Tibial nerve (tissue), 4 donors: ENCODE results near the gene EYA2. TPM values are rescaled to one million over a fixed set of nuclear protein-coding genes. Genes with fewer than 3 reads are reported as not detected.

ENCODE experiments used
- DNase-seq, 2 donors: peaks; one replicate each; pipeline ENCODE4 v3.0.0-alpha.2; 2019; ENCODE audit warnings: low spot score in 2 of 2
- H3K27ac ChIP-seq, 4 donors: fragments of 200-600 bp; sonication (generic) in 3 of 4; one replicate each; pipeline ENCODE4 v1.5.1; 2017 to 2019; ENCODE audit warnings: mild to moderate bottlenecking in 1 of 4
- H3K27me3 ChIP-seq, 2 donors: fragments of 200-600 bp; sonication (generic) in 1 of 2; one replicate each; pipeline versions ENCODE4 v1.5.1 to v1.6.0; 2017 to 2019
- H3K36me3 ChIP-seq, 3 donors: fragments of 200-600 bp; sonication (generic); one replicate each; pipeline ENCODE4 v1.5.1; 2018 to 2019
- H3K4me1 ChIP-seq, 4 donors: fragments of 200-600 bp; sonication (generic) in 3 of 4; one replicate each; pipeline ENCODE4 v1.5.1; 2017 to 2019
- H3K4me3 ChIP-seq, 4 donors: fragments of 200-600 bp; sonication (generic) in 3 of 4; one replicate each; pipeline ENCODE4 v1.5.1; 2017 to 2019; ENCODE audit warnings: mild to moderate bottlenecking in 1 of 4, moderate library complexity in 1 of 4
- H3K9me3 ChIP-seq, 4 donors: fragments of 200-600 bp; sonication (generic) in 3 of 4; one replicate each; pipeline ENCODE4 v1.5.1; 2017 to 2019
- EP300 ChIP-seq, 2 donors: sonication (generic); formaldehyde crosslinking; IDR thresholded peaks; one replicate each; pipeline ENCODE4 v1.6.1; 2017; ENCODE audit warnings: antibody characterized with exemption in 2 of 2, mild to moderate bottlenecking in 1 of 2
- POLR2A ChIP-seq, 2 donors: fragments of 450-650 bp; IDR thresholded peaks; one replicate each; pipeline ENCODE4 v1.6.1; 2017; ENCODE audit warnings: antibody characterized with exemption in 2 of 2, mild to moderate bottlenecking in 2 of 2, moderate library complexity in 2 of 2
- WGBS, 2 donors: methylation state at CpG; one replicate each; pipeline ENCODE4 v1.1.5; 2018; 5-methylcytosine and 5-hydroxymethylcytosine counted together
- total RNA-seq, 4 donors: library from RNA; depleted of rRNA; stranded (reverse); fragments of >200 nt; gene quantifications; one replicate each; pipeline ENCODE4 v1.1.0, GENCODE V29; 2016
- TF ChIP-seq, protein P1 (sequence below), 5 experiments: fragments of 200-600 bp in 3 of 5; fragments of 450-650 bp in 2 of 5; sonication (generic) in 3 of 5; IDR thresholded peaks; one replicate each; pipeline ENCODE4 v1.5.1; 2016 to 2019; ENCODE audit warnings: antibody characterized with exemption in 5 of 5, mild to moderate bottlenecking in 3 of 5, moderate library complexity in 2 of 5

EYA2 gene
- total RNA-seq, 4 donors from 2014 or later = 13.8 to 25.5 (median 20.2) TPM

DNA sequence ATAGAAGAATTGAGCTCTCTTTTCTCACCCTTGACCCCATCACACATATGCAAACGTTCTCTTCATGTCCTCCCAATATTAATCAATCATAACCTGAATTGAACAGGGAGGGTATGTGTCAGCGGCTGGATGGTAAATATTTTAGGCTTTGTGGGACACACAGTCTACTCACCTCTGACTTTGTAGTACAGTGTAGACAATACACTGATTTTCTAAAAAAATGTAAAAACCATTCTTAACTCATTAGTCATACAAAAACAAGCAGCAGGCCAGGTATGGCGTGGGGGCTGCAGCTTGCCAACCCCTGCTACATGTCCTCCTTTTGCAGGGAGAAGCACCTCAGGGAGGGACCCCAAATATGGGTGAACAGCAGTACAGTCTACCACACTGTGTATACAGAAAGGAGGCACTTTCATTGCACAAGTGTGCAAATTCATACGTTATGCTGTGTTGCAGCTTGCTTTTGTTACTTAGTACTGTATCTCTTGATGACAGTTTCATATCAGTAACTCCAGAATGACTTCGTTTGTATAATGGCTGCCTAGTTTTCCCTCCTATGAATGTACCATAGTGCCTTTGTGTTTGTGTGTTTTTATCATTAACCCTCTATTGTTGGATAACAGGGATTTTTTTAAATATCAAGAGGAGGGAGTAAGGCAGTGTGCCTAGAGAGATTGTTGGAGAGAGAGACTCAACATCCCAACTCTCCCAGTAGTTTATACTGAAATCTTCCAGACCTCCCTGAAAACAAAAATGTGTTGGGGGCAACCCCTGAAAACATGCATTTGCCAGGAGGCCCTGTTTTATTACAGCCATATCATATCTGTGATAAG lies 247.5 kb downstream of the EYA2 start:
- Histone ChIP-seq H3K27me3 (no peaks in the 10 kb centered on the region), H3K4me1 (peaks cover 0 to 13% (median 3%) of the 10 kb centered on the region in 4 donors), H3K4me3 (no peak overlapping the region), H3K27ac (peak overlapping the region in 2 of 4 donors; percentile 51 to 68), H3K9me3 (peaks cover 0 to 5% (median 0%) of the 10 kb centered on the region in 4 donors), H3K36me3 (peaks cover 0 to 4% (median 0%) of the 10 kb centered on the region in 3 donors)
- DNase-seq = no peak
- TF ChIP-seq, protein P1, sequence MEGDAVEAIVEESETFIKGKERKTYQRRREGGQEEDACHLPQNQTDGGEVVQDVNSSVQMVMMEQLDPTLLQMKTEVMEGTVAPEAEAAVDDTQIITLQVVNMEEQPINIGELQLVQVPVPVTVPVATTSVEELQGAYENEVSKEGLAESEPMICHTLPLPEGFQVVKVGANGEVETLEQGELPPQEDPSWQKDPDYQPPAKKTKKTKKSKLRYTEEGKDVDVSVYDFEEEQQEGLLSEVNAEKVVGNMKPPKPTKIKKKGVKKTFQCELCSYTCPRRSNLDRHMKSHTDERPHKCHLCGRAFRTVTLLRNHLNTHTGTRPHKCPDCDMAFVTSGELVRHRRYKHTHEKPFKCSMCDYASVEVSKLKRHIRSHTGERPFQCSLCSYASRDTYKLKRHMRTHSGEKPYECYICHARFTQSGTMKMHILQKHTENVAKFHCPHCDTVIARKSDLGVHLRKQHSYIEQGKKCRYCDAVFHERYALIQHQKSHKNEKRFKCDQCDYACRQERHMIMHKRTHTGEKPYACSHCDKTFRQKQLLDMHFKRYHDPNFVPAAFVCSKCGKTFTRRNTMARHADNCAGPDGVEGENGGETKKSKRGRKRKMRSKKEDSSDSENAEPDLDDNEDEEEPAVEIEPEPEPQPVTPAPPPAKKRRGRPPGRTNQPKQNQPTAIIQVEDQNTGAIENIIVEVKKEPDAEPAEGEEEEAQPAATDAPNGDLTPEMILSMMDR (IDR thresholded peaks at IDR 0.05) = no peak
- no peak for TF ChIP-seq EP300 (IDR thresholded peaks at IDR 0.05)
- 71 to 72% methylated on average over 5 of the region's 5 CpGs for WGBS, 2 donors

DNA sequence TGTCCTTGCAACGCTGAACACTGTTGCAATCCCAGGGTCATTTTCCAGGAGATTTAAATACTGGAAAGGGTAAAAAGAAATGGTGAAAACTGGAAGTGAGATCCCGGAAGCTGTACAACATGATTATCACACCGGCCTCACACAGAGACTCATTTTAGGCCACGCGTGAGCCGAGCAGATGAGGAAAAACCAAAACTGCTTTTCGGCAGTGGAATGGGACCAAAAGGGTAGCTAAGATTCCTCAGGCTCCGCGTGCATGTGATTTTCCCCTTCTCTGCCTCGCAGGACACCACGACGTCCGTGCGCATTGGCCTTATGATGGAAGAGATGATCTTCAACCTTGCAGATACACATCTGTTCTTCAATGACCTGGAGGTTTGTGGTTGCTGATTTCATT lies 248.1 kb downstream of the EYA2 start:
- TF ChIP-seq POLR2A (IDR thresholded peaks at IDR 0.05) (no peak), EP300 (IDR thresholded peaks at IDR 0.05) (no peak)
- TF ChIP-seq, protein P1 (IDR thresholded peaks at IDR 0.05) = no peak
- Histone ChIP-seq H3K4me3 (no peak overlapping the region), H3K36me3 (peaks cover 0 to 4% (median 0%) of the 10 kb centered on the region in 3 donors), H3K4me1 (peaks cover 0 to 11% (median 0%) of the 10 kb centered on the region in 4 donors), H3K27me3 (no peaks in the 10 kb centered on the region), H3K9me3 (peaks cover 0 to 5% (median 0%) of the 10 kb centered on the region in 4 donors), H3K27ac (peak overlapping the region in 2 of 4 donors; percentile 51 to 68)
- WGBS, 2 donors = 72 to 78% methylated on average over 14 of the region's 14 CpGs
- no peak for DNase-seq

DNA sequence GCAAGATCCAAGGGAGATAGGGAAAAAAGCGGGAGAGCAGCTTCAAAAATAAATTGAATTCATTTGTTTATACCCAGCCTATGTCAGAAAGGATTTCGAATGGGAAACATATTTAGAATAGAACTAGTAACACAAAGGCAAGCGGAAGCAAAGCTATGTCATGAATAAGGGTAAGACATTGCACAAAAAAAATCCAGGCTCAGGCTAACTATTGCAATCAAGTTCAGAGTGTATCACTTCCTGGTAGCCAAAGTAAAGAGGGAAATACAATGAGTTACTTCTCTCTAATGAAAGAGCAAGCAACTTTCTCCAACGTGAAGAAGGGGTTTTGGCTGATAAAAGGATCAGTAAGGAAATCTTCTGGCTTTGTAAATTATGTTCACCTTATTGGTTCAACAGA lies 249.0 kb downstream of the EYA2 start:
- Histone ChIP-seq H3K36me3 (peaks cover 0 to 4% (median 0%) of the 10 kb centered on the region in 3 donors), H3K4me1 (peaks cover 0 to 11% (median 0%) of the 10 kb centered on the region in 4 donors), H3K27ac (peak overlapping the region in 2 of 4 donors; percentile 51 to 68), H3K4me3 (no peak overlapping the region), H3K27me3 (no peaks in the 10 kb centered on the region), H3K9me3 (peaks cover 0 to 5% (median 0%) of the 10 kb centered on the region in 4 donors)
- WGBS, 2 donors = 68 to 74% methylated on average over 4 of the region's 4 CpGs
- DNase-seq = no peak
- TF ChIP-seq EP300 (IDR thresholded peaks at IDR 0.05) (no peak), POLR2A (IDR thresholded peaks at IDR 0.05) (no peak)
- TF ChIP-seq, protein P1 (IDR thresholded peaks at IDR 0.05) = no peak

DNA sequence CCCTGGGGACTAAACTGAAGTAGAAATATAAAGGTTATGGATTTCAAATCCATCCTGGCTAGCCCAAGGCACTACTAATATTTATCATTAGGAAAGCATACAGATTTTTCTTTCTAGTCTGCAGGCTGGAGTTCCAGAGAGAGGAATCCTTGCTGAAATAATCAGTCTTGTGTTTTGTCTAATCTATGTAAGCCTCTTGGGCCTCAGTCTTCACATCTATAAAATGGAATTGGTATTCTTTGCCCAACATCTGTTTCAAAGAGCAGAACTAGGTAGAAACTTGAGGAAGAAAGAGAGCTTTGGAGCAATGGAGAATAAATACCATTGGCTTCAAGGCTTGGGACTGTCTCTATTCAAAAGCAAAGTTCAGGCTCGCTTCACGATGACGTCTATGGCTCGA lies 249.8 kb downstream of the EYA2 start:
- Histone ChIP-seq H3K4me3 (no peak overlapping the region), H3K36me3 (peaks cover 0 to 4% (median 0%) of the 10 kb centered on the region in 3 donors), H3K27ac (peak overlapping the region in 2 of 4 donors; percentile 30 to 68), H3K9me3 (peaks cover 0 to 5% (median 0%) of the 10 kb centered on the region in 4 donors), H3K27me3 (no peaks in the 10 kb centered on the region), H3K4me1 (peaks cover 0 to 11% (median 0%) of the 10 kb centered on the region in 4 donors)
- 79 to 81% methylated on average over 4 of the region's 4 CpGs for WGBS, 2 donors
- TF ChIP-seq EP300 (IDR thresholded peaks at IDR 0.05) = no peak
- TF ChIP-seq, protein P1 (IDR thresholded peaks at IDR 0.05) = no peak
- no peak for TF ChIP-seq POLR2A (IDR thresholded peaks at IDR 0.05)
- no peak for DNase-seq

DNA sequence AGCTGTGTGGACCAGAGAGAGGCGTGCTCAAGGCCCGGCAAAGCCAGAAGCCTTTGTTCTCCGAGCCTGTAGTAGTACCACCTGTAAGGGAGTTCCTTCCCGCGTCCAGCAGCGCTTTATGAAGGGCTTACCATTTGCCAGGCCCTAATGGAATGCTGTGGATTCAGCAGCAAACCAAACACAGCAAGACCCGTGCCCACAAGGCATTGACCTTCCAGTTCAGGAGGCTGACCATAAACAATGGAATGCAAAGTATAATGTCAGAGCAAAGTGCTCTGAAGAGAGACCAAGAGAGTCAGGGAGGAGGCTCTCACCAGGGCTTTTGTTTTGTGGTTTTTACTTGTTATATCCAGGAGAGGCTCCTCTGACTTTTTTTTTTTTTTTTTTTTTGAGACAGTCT lies 252.0 kb downstream of the EYA2 start:
- 42 to 46% methylated on average over 7 of the region's 7 CpGs for WGBS, 2 donors
- peaks cover 0 to 11% (median 0%) of the 10 kb centered on the region in 4 donors for H3K4me1 ChIP-seq
- H3K4me3 ChIP-seq = no peak overlapping the region
- H3K27me3 ChIP-seq = no peaks in the 10 kb centered on the region
- no peak for DNase-seq
- no peaks in the 10 kb centered on the region for H3K9me3 ChIP-seq
- peak overlapping the region in 2 of 4 donors; percentile 49 to 54 for H3K27ac ChIP-seq
- TF ChIP-seq EP300 (IDR thresholded peaks at IDR 0.05) (no peak), POLR2A (IDR thresholded peaks at IDR 0.05) (no peak)
- TF ChIP-seq, protein P1 (IDR thresholded peaks at IDR 0.05) = no peak
- no peaks in the 10 kb centered on the region for H3K36me3 ChIP-seq
